GM19043 (cell line): ENCODE measurements around the gene SFT2D2.
A peak's percentile ranks its signal among the peaks of the same experiment; 100 is the strongest.

ENCODE experiments used
- ATAC-seq: cut with Tn5 transposase; IDR thresholded peaks from one replicate; pipeline ENCODE4 v1.9.1; 2021; ENCODE audit warnings: low read depth; ENCODE audit not compliant: unreplicated experiment

The SFT2D2 gene

GRCh38 chr1:168221275-168221674 is 4.5 kb upstream of the SFT2D2 start:
- no peak for ATAC-seq

GRCh38 chr1:168223261-168223660 is 2.5 kb upstream of the SFT2D2 start:
- no peak for ATAC-seq

- no peak for ATAC-seq
Measured at GRCh38 chr1:168223681-168224540, 1.9 kb upstream of the SFT2D2 start.

- no peak for ATAC-seq
Measured at GRCh38 chr1:168224991-168225390, 813 bp upstream of the SFT2D2 start.

GRCh38 chr1:168227620-168228019 is 1.8 kb downstream of the SFT2D2 start:
- ATAC-seq: no peak

- ATAC-seq: no peak
Measured at GRCh38 chr1:168229893-168230292, 4.1 kb downstream of the SFT2D2 start.

GRCh38 chr1:168230709-168231108 is 4.9 kb downstream of the SFT2D2 start:
- ATAC-seq: no peak

GRCh38 chr1:168234846-168235547 is 9.2 kb downstream of the SFT2D2 start:
- peak; percentile 65 for ATAC-seq

GRCh38 chr1:168235548-168235885 is 9.7 kb downstream of the SFT2D2 start:
- no peak for ATAC-seq

- no peak for ATAC-seq
Measured at GRCh38 chr1:168235937-168236336, 10.1 kb downstream of the SFT2D2 start.

- ATAC-seq: no peak
Measured at GRCh38 chr1:168236836-168237611, 11.2 kb downstream of the SFT2D2 start.

- no peak for ATAC-seq
Measured at GRCh38 chr1:168243198-168243597, 17.4 kb downstream of the SFT2D2 start.

- no peak for ATAC-seq
Measured at GRCh38 chr1:168243636-168244212, 17.9 kb downstream of the SFT2D2 start.

- no peak for ATAC-seq
Measured at GRCh38 chr1:168245042-168245441, 19.2 kb downstream of the SFT2D2 start.

- ATAC-seq: no peak
Measured at GRCh38 chr1:168246506-168246905, 20.7 kb downstream of the SFT2D2 start.

GRCh38 chr1:168252204-168252733 is 26.5 kb downstream of the SFT2D2 start:
- ATAC-seq: no peak

- ATAC-seq: no peak
Measured at GRCh38 chr1:168256164-168256563, 30.4 kb downstream of the SFT2D2 start.

GRCh38 chr1:168257397-168257796 is 31.6 kb downstream of the SFT2D2 start:
- no peak for ATAC-seq

- no peak for ATAC-seq
Measured at GRCh38 chr1:168259567-168259966, 33.8 kb downstream of the SFT2D2 start.

- ATAC-seq: no peak
Measured at GRCh38 chr1:168260393-168260792, 34.6 kb downstream of the SFT2D2 start.

- ATAC-seq: no peak
Measured at GRCh38 chr1:168261390-168261789, 35.6 kb downstream of the SFT2D2 start.
